Ishikawa (cell line): ENCODE measurements around the gene FBXO48.

Source experiments
- CEBPB ChIP-seq: IDR thresholded peaks from 2 replicates; pipeline ENCODE4 v1.6.1; 2012
- CREB1 ChIP-seq: IDR thresholded peaks from 2 replicates; pipeline ENCODE4 v1.6.1; 2012; ENCODE audit warnings: low read depth
- EGR1 ChIP-seq: IDR thresholded peaks from 2 replicates; pipeline ENCODE4 v1.6.1; 2012
- EP300 ChIP-seq: IDR thresholded peaks from 2 replicates; pipeline ENCODE4 v1.6.1; 2012; ENCODE audit warnings: borderline replicate concordance
- FOXM1 ChIP-seq: IDR thresholded peaks from 2 replicates; pipeline ENCODE4 v1.6.1; 2012; ENCODE audit warnings: low read depth, borderline replicate concordance
- RAD21 ChIP-seq: IDR thresholded peaks from 2 replicates; pipeline ENCODE4 v1.6.1; 2012; ENCODE audit warnings: low read depth
- TAF1 ChIP-seq: IDR thresholded peaks from 2 replicates; pipeline ENCODE4 v1.6.1; 2012; ENCODE audit warnings: low read depth, mild to moderate bottlenecking
- TEAD4 ChIP-seq: IDR thresholded peaks from 2 replicates; pipeline ENCODE4 v1.6.1; 2012
- YY1 ChIP-seq: IDR thresholded peaks from 2 replicates; pipeline ENCODE4 v1.6.1; 2012; ENCODE audit warnings: low read depth
- ZBTB7A ChIP-seq: IDR thresholded peaks from 2 replicates; pipeline ENCODE4 v1.6.1; 2012; ENCODE audit warnings: low read depth
- TF ChIP-seq, protein P1 (sequence below): IDR thresholded peaks from 2 replicates; pipeline ENCODE4 v1.6.1; 2012; ENCODE audit warnings: low read depth, mild to moderate bottlenecking
- TF ChIP-seq, protein P2 (sequence below): IDR thresholded peaks from 2 replicates; pipeline ENCODE4 v1.6.1; 2012
- TF ChIP-seq, protein P3 (sequence below): IDR thresholded peaks from 2 replicates; pipeline ENCODE4 v1.6.1; 2012

- TF ChIP-seq EP300 (no peak), CEBPB (no peak), TEAD4 (no peak), CREB1 (no peak), EGR1 (no peak), FOXM1 (no peak), RAD21 (no peak), YY1 (no peak), TAF1 (no peak), ZBTB7A (no peak)
- TF ChIP-seq, protein P1, sequence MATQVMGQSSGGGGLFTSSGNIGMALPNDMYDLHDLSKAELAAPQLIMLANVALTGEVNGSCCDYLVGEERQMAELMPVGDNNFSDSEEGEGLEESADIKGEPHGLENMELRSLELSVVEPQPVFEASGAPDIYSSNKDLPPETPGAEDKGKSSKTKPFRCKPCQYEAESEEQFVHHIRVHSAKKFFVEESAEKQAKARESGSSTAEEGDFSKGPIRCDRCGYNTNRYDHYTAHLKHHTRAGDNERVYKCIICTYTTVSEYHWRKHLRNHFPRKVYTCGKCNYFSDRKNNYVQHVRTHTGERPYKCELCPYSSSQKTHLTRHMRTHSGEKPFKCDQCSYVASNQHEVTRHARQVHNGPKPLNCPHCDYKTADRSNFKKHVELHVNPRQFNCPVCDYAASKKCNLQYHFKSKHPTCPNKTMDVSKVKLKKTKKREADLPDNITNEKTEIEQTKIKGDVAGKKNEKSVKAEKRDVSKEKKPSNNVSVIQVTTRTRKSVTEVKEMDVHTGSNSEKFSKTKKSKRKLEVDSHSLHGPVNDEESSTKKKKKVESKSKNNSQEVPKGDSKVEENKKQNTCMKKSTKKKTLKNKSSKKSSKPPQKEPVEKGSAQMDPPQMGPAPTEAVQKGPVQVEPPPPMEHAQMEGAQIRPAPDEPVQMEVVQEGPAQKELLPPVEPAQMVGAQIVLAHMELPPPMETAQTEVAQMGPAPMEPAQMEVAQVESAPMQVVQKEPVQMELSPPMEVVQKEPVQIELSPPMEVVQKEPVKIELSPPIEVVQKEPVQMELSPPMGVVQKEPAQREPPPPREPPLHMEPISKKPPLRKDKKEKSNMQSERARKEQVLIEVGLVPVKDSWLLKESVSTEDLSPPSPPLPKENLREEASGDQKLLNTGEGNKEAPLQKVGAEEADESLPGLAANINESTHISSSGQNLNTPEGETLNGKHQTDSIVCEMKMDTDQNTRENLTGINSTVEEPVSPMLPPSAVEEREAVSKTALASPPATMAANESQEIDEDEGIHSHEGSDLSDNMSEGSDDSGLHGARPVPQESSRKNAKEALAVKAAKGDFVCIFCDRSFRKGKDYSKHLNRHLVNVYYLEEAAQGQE: no peak
- TF ChIP-seq, protein P2, sequence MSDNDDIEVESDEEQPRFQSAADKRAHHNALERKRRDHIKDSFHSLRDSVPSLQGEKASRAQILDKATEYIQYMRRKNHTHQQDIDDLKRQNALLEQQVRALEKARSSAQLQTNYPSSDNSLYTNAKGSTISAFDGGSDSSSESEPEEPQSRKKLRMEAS: no peak
- TF ChIP-seq, protein P3, sequence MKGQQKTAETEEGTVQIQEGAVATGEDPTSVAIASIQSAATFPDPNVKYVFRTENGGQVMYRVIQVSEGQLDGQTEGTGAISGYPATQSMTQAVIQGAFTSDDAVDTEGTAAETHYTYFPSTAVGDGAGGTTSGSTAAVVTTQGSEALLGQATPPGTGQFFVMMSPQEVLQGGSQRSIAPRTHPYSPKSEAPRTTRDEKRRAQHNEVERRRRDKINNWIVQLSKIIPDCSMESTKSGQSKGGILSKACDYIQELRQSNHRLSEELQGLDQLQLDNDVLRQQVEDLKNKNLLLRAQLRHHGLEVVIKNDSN: no peak
Observed at GRCh38 chr2:68429311-68429826, 37.7 kb downstream of the FBXO48 start.
